22Rv1 (cell line): Measurements from ENCODE around the gene HTR4.

Experiments used
- CTCF ChIP-seq: fragments of 450-650 bp; IDR thresholded peaks from 2 replicates; pipeline ENCODE4 v1.5.1; 2017; ENCODE audit warnings: mild to moderate bottlenecking
- ZFX ChIP-seq: fragments of 450-650 bp; IDR thresholded peaks from 2 replicates; pipeline ENCODE4 v1.6.1; 2017; ENCODE audit warnings: antibody characterized with exemption, borderline replicate concordance

- TF ChIP-seq CTCF (no peak), ZFX (no peak)
Measured at GRCh38 chr5:148574167-148574566, 80.2 kb downstream of the HTR4 start.
